ENCODE data around the gene COQ7.

Gene COQ7

DNA sequence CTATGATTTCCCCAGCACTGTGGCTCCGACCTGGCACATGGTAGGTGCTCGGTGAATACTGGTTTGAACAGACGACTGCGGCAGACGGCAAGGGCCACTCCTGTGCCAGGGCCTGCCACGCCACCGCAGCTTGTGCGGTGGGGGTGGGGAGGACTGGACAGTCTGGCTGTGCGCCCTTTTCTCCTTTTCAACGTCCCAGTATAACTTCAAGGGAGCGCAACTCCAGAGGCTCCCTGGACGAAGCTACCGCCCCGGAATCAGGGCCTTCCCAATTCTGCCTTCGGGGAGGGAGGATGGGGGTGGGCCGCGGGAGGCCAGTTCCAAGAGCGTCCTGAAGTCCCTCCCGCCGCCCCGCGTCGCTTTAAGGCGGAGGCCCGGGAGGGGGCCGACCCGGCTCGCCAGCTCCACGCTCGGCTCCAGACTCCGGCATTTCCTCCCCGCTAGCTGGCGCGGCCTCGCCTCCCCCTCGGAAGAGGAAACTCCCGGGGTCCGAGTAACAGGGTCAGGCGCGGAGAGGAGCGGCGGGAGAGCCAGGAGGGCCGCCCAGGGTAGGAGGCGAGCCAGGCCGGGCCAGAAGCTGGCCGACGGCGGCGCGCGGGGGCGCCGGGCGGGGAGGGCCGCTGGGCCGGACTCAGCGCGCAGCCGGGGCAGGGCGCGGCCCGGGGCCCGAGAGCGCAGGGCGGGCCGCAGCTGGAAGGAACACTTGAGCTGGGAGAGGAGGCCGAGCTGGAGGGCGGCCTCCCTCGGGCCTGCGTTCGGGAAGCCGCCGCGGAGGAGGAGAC, 46.4 kb downstream of the COQ7 start, which contains the start of gene ITPRIPL2:
Gene ITPRIPL2 (plus strand): TSS at position 388 of the 782 bp plus-strand sequence. CDS start 498 bp downstream, outside the sequence.
- no peak for DNase-seq (ENCODE audit: low read depth)

DNA sequence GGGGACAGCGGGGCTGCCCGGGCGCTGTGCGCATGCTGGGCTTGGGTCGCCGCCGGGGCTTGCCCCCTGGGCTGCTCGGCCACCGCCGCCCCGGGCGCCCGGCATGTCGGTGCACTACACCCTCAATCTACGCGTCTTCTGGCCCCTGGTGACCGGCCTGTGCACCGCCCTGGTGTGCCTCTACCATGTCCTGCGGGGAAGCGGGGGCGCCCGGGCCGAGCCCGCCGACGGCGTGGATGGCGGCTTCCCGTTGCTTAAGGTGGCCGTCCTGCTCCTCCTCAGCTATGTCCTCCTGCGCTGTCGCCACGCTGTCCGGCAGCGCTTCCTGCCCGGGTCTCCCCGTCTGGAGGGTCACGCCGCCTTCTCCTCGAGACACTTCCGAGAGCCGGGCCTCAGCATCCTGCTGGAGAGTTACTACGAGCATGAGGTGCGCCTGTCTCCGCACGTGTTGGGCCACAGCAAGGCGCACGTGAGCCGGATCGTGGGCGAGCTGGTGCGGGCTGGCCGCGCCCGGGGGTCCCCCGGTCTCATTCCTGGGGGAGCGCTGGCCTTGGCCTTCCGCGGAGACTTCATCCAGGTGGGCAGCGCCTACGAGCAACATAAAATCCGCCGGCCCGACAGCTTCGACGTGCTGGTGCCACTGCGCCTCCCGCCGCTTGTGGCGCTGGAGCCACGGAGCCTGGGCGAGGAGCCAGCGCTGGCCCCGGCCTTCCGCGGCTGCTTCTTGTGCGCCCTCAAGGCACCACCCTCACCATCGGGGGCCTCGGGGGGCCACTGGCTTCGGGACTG, 47.1 kb downstream of the COQ7 start:
- DNase-seq (ENCODE audit: low read depth), result no peak

DNA sequence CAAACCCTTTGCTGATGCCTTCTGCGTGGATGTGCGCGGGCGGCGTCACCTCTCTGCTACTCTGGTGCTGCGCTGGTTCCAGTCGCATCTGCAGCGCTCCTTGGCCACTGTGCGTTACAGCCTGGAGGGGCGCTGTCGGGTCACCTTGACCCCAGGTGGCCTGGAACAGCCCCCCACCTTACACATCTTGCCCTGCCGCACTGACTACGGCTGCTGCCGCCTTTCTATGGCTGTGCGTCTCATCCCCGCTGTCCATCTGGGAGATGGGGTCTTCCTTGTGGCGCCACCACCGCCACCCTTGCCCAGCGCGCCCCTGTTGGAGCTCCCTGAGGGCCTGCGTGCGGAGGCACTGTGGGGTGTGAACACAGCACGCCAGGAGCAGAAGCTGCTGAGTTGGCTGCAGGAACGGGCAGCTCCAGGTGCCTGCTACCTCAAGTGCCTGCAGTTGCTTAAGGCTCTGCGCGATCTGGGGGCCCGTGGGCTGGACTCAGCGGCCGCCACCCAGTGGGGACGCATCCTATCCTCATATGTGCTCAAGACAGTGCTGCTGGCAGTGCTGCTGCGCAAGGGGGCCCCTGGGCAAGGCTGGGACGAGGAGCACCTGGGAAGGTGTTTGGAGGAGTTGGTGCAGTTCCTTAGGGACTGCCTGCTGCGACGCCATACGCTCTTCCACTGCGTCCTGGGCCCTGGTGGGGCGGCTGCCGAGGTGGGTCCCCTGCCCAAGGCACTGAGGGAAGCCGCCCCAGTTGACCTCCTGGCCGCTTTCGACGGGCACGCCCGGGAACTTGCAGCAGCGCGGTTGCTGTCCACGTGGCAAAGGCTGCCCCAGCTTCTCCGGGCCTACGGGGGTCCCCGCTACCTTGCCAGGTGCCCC, 48.0 kb downstream of the COQ7 start:
- no peak for DNase-seq (ENCODE audit: low read depth)

DNA sequence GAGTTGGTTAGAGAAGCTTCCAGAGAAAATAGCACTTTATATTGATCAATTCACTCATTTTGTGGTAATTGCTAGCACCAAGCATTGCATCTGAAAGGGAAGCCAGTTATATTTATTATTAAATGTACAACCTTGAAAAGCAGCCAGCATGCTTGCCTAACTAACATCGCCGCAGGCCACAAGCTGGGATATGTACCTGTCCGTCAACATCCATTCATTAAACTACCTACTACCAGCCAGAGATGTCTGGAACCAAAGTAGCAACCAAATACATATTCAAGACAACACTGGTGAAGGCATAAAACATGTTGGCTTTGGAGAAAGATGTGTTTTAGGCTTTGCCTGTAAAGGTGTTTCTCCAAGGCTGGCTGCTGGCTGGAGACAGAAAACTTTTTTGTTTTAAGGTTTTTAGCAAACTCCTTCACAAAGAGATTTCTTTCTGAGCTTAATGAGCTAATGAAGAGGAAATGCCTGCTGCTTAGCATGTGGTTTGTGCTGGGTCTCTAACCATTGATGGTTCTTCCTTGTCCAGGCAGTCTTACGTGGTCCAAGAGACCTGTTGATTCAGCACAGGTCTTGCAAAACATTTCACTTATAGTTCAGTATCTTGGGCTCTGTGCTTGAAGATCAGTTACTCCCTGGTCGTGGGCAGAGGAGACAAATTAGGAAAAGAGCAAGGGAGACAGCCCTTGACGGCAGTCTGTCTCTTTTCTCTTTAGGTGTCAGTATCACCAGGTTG, 49.5 kb downstream of the COQ7 start:
- DNase-seq (ENCODE audit: low read depth), result no peak

DNA sequence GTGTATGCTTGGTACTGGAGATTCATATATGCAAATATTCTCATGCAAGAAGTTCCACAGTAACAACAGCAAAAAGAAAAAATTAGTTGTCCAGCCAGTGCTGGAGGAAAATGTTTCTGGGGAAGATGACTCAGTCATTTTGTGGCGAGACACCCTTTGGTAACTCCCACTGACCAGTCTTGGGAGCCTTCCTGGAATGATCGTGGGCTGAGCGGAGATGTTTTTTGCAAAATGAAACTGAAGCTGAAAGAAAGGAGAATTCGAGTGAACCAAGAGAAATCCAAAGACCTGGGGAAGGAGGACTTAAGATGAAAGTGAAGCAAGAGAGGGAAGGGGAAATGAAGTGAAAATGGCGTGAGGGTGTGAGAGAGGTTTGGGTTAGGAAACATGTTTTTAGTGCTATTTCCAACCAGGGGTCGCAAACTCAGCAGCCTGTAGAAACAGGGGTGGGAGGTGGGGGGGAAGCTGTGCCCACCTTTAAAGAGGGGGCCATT, 51.6 kb downstream of the COQ7 start:
- DNase-seq (ENCODE audit: low read depth), result no peak

DNA sequence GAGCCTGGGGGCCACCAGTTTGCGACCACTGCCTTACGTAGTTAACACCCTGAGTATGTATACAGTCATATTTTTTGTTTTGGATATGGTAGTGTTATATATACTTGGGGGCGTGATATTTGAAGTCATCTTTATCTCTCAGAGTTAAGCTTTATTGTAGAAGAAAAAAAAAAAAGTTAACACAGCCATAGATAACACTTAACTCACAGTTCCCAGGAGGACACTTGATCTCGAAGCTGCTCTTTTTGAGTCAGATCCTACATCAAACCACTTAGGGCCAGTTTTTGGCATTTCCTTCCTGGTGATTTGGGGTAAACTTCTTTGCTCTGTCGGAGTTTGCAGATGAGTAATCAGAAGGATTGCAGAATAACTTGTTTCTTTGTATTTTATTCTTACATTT, 52.1 kb downstream of the COQ7 start:
- DNase-seq (ENCODE audit: low read depth), result no peak

DNA sequence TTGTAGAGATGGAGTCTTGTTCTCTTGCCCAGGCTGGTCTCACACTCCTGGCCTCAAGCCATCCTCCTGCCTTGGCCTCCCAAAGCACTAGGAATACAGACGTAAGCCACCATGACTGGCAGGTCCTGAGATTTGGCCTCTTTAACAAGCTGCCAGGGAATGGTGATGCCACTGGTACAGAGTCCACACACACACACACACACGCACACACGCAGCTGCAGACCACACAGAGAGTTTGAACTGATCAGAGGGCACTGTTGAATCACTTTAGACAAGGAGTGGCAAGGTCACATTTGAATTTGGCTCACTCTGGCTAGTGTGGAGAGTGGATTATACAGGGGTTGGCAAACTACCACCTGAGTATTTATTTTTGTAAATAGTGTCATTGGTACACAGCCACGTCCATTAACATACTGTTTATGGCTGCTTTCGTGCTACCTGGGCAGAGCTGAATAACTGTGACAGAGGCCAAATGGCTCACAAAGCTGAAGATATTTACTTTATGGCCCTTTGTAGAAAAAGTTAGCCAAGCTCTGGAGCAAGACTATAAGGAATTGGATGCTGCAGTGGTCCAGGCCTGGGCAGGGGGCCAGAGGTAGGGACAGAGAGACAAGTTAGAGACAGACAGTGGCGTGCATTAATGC, 56.2 kb downstream of the COQ7 start:
- no peak for DNase-seq (ENCODE audit: low read depth)

DNA sequence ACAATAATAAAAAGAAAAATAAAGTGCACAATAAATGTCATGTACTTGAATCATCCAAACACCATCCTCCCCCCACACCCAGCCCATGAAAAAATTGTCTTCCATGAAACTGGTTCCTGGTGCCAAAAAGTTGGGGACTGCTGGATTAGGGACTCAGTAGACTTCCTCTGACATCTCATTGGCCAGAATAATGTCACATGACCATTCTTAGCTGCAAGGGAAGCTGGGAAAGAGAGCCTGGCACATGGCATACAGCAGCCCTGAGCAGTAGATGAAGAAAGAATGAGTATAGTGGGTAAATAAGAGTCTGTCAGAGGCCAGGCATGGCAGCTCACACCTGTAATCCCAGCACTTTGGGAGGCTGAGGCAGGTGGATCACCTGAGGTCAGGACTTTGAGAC, 58.9 kb downstream of the COQ7 start:
- no peak for DNase-seq (ENCODE audit: low read depth)

DNA sequence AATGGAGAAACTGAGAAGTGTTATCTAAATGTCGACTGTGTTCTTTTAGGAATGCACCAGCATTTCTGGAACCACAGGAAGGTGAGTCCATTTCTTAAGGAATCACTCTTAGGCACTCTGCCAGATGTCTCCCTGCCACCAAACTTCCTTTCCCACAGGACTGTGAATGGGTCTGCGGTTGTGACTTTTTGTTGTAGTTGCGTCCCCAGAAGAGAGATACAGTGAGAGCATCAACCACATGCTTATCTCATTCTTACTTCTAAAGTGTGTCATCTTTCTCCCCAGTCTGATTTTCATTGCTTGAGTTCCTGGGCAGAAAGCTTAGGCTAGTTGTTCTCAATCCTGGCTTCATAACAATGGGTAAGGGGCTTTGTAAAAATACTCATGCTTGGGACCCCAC, 59.8 kb downstream of the COQ7 start:
- no peak for DNase-seq (ENCODE audit: low read depth)

DNA sequence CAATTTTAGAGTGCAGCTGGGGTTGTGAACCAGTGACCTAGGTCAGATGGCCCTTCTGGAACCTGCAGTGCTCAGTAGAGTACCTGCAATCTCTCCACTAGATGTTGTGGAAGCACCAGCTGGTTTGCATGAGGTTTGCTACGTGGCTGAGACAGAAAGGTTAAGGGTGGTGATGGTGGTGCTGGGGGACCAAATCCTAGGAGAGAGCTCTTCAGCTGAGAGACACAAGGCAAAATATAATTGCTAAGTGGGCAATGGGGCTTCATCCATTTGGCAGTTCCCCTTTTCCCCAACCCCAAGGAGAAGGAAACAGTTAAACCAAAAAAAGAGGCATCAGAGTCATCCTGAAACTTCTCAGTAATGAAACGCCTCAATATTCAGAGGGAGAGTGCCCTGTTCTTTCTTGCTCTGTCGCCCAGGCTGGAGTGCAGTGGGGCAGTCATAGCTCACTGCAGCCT, 60.3 kb downstream of the COQ7 start:
- no peak for DNase-seq (ENCODE audit: low read depth)

DNA sequence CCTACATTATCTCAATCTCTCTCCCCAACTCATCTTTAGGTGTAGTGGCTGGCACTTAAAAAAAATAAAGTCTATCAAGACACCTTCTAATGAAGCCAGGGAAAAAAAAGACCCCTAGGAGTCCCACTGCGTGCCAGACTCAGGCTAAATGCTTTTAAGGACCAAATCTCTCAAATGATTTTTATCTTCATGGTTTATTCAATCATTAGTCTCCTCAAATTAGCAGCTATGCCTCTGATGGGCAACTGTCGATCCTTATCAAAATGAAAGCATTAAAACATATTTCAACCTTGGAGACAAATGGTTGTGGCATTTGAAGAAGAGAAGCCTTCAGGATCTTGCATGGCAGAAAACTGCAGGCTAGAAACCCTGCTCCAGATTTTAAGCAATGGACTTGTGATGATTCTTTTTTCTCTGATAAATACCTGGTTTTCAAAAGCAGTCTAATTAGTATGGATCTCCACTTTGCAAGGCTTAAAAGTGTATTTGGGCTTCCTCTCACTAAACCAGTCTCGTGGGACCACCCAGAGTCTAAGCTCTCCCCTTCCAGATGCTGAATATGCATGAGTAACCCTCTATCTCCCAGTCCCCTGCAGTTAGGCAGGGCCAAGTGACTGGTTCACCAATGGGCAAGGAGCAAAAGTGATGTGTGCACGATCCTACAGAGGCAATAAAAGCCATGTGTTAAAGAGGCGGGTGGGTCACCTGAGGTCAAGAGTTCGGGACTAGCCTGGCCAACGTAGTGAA, 61.2 kb downstream of the COQ7 start:
- DNase-seq (ENCODE audit: low read depth), result no peak
